RPMI7951 (cell line): Measurements from ENCODE around the gene OR51L1. TPM values are rescaled to one million over a fixed set of nuclear protein-coding genes. Genes with fewer than 3 reads are reported as not detected.

Source experiments
- DNase-seq: peaks from one replicate; pipeline ENCODE4 v3.0.0-alpha.2; 2012; ENCODE audit warnings: low read depth
- total RNA-seq: library from RNA; depleted of rRNA; stranded (reverse); fragments of >200 nt; shearing (Covaris generic); gene quantifications from 2 replicates; pipeline ENCODE4 v1.2.3, GENCODE V29; 2014; rRNA removed

Gene OR51L1
- total RNA-seq, 1 experiment from 2014 or later, result not detected

GRCh38 chr11:5046754-5047330 lies 52.2 kb downstream of the OR51L1 start:
- DNase-seq, result no peak

Other genes with a start within 250 kb of the OR51L1 start
- not detected in 2 replicates for gene OR51F1, start 224.9 kb upstream of the OR51L1 start, total RNA-seq
- gene OR52R1, start 190.5 kb upstream of the OR51L1 start, total RNA-seq, result not detected in 2 replicates
- not detected in 2 replicates for gene OR51F2, start 173.5 kb upstream of the OR51L1 start, total RNA-seq
- not detected in 2 replicates for gene OR51S1, start 145.6 kb upstream of the OR51L1 start, total RNA-seq
- gene OR51T1, start 113.0 kb upstream of the OR51L1 start, total RNA-seq, result not detected in 2 replicates
- gene OR51A7, start 91.1 kb upstream of the OR51L1 start, total RNA-seq, result not detected in 2 replicates
- not detected in 2 replicates for gene OR51G2, start 75.5 kb upstream of the OR51L1 start, total RNA-seq
- gene OR51G1, start 70.5 kb upstream of the OR51L1 start, total RNA-seq, result not detected in 2 replicates
- gene OR51A4, start 47.2 kb upstream of the OR51L1 start, total RNA-seq, result not detected in 2 replicates
- not detected in 2 replicates for gene OR51A2, start 39.1 kb upstream of the OR51L1 start, total RNA-seq
- gene OR52J3, start 51.7 kb downstream of the OR51L1 start, total RNA-seq, result not detected in 2 replicates
- not detected in 2 replicates for gene OR52E2, start 64.8 kb downstream of the OR51L1 start, total RNA-seq
- not detected in 2 replicates for gene OR52E1, start 74.7 kb downstream of the OR51L1 start, total RNA-seq
- gene OR52A5, start 143.5 kb downstream of the OR51L1 start, total RNA-seq, result not detected in 2 replicates
- gene OR52A1, start 159.9 kb downstream of the OR51L1 start, total RNA-seq, result not detected in 2 replicates
- not detected in 2 replicates for gene OR51V1, start 205.8 kb downstream of the OR51L1 start, total RNA-seq
- gene HBB, start 232.2 kb downstream of the OR51L1 start, total RNA-seq, result not detected in 2 replicates
- gene HBD, start 239.6 kb downstream of the OR51L1 start, total RNA-seq, result not detected in 2 replicates